ENCODE results near the gene SYCE3. TPM values are rescaled to one million over a fixed set of nuclear protein-coding genes. Genes with fewer than 3 reads are reported as not detected.
"Not testable (repeated sequence)": the region's sequence is repeated elsewhere in the genome, so short reads cannot be mapped to it uniquely, and the experiment has no call there.

Gene SYCE3, protein sequence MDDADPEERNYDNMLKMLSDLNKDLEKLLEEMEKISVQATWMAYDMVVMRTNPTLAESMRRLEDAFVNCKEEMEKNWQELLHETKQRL
- polyA plus RNA-seq (2012; ENCODE audit: missing spikeins) = 0.87 TPM

- peak; percentile 94 for DNase-seq (ENCODE audit: insufficient read length)
- TF ChIP-seq POLR2A (IDR thresholded peaks at IDR 0.05; ENCODE audit: low read depth, low read length) (peak; percentile 43; the same call in 1 of the 2 replicates), POLR2AphosphoS5 (IDR thresholded peaks at IDR 0.05; ENCODE audit: low read depth, low read length) (no peak)
- peak; percentile 100 for FAIRE-seq
These were observed at the start of gene SYCE3 for GRCh38 chr22:50562523-50563412. Gene SYCE3, minus strand, starts transcription at chr22:50562919. Its CDS starts 6,514 bp downstream, at chr22:50556405.

GRCh38 chr22:50612168-50612527 lies 49.4 kb upstream of the SYCE3 start:
- DNase-seq (ENCODE audit: insufficient read length) = no peak
- no peak for FAIRE-seq
- TF ChIP-seq POLR2A (IDR thresholded peaks at IDR 0.05; ENCODE audit: low read depth, low read length) (no peak), TAF1 (IDR thresholded peaks at IDR 0.05; ENCODE audit: borderline replicate concordance, low read depth, low read length) (no peak), POLR2AphosphoS5 (IDR thresholded peaks at IDR 0.05; ENCODE audit: low read depth, low read length) (no peak)

DNA sequence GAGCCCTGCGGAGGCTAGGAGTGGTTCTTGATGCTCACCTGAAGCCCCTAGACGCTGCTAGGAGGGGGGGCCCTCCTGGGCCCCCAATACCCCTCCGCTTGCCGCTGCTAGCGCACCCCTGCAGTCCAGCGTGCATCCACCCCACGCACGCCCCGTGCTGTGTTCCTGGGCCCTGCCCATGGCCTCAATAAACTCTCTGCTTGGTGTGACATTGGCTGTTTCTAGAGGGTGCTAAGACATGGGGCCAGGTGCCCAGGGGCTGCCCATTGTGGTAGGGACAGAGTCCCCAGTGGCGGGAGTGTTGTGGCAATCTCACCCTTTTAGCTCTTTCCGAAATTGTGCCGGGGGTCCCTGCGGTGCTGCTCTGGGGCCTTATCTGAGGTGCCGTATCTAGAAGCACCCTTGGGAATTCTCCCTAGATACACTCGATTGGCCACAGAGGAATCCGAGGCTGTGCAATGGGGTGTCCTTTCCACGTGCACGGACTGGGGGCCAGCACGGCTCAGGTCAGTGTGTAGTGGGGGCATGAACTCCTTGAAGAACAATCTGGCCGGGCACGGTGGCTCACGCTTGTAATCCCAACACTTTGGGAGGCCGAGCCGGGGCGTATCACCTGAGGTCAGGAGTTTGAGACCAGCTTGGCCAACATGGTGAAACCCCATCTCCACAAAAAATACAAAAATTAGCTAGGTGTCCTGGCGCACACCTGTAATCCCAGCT lies 48.8 kb upstream of the SYCE3 start:
- no peak for FAIRE-seq

GRCh38 chr22:50610581-50610980 lies 47.9 kb upstream of the SYCE3 start:
- TF ChIP-seq POLR2A (IDR thresholded peaks at IDR 0.05; ENCODE audit: low read depth, low read length) = no peak
- TF ChIP-seq TAF1 (IDR thresholded peaks at IDR 0.05; ENCODE audit: borderline replicate concordance, low read depth, low read length) = no peak
- no peak for TF ChIP-seq POLR2AphosphoS5 (IDR thresholded peaks at IDR 0.05; ENCODE audit: low read depth, low read length)
- FAIRE-seq (no peak), DNase-seq (ENCODE audit: insufficient read length) (no peak)

More for the DNA sequence above, 48.8 kb upstream of the SYCE3 start:
- TF ChIP-seq TAF1 (IDR thresholded peaks at IDR 0.05; ENCODE audit: borderline replicate concordance, low read depth, low read length) = no peak
- TF ChIP-seq POLR2AphosphoS5 (IDR thresholded peaks at IDR 0.05; ENCODE audit: low read depth, low read length) = no peak
- TF ChIP-seq POLR2A (IDR thresholded peaks at IDR 0.05; ENCODE audit: low read depth, low read length) = no peak
- DNase-seq (ENCODE audit: insufficient read length) = no peak

GRCh38 chr22:50610041-50610451 lies 47.3 kb upstream of the SYCE3 start:
- no peak for FAIRE-seq
- no peak for TF ChIP-seq TAF1 (IDR thresholded peaks at IDR 0.05; ENCODE audit: borderline replicate concordance, low read depth, low read length)
- no peak for TF ChIP-seq POLR2AphosphoS5 (IDR thresholded peaks at IDR 0.05; ENCODE audit: low read depth, low read length)
- no peak for TF ChIP-seq POLR2A (IDR thresholded peaks at IDR 0.05; ENCODE audit: low read depth, low read length)
- no peak for DNase-seq (ENCODE audit: insufficient read length)

DNA sequence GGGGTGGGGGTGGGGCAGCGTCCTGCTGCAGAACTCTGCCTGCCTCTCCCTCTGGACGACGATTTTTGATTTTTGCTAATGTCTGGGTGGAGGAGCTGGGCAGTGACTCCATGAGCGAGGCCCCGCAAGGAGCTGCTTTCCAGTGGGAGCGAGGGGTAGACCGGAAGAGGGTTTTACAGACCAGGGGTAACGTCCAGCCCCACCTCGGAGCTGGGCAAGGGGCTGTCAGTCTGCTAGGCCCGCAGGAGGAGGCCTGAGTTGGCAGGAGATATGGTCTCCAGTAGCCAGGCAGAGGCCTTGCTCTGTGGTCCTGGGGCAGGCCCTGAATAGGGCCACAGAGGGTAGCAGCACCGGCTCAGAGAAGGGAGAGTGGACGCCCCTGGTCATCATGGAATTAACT lies 46.9 kb upstream of the SYCE3 start:
- TF ChIP-seq POLR2A (IDR thresholded peaks at IDR 0.05; ENCODE audit: low read depth, low read length) = no peak
- no peak for TF ChIP-seq POLR2AphosphoS5 (IDR thresholded peaks at IDR 0.05; ENCODE audit: low read depth, low read length)
- no peak for TF ChIP-seq TAF1 (IDR thresholded peaks at IDR 0.05; ENCODE audit: borderline replicate concordance, low read depth, low read length)
- DNase-seq (ENCODE audit: insufficient read length) = no peak
- no peak for FAIRE-seq

- TF ChIP-seq POLR2AphosphoS5 (IDR thresholded peaks at IDR 0.05; ENCODE audit: low read depth, low read length) (no peak), POLR2A (IDR thresholded peaks at IDR 0.05; ENCODE audit: low read depth, low read length) (no peak), TAF1 (IDR thresholded peaks at IDR 0.05; ENCODE audit: borderline replicate concordance, low read depth, low read length) (no peak)
- no peak for DNase-seq (ENCODE audit: insufficient read length)
- no peak for FAIRE-seq
These were observed 46.3 kb upstream of the SYCE3 start for GRCh38 chr22:50608996-50609395.

DNA sequence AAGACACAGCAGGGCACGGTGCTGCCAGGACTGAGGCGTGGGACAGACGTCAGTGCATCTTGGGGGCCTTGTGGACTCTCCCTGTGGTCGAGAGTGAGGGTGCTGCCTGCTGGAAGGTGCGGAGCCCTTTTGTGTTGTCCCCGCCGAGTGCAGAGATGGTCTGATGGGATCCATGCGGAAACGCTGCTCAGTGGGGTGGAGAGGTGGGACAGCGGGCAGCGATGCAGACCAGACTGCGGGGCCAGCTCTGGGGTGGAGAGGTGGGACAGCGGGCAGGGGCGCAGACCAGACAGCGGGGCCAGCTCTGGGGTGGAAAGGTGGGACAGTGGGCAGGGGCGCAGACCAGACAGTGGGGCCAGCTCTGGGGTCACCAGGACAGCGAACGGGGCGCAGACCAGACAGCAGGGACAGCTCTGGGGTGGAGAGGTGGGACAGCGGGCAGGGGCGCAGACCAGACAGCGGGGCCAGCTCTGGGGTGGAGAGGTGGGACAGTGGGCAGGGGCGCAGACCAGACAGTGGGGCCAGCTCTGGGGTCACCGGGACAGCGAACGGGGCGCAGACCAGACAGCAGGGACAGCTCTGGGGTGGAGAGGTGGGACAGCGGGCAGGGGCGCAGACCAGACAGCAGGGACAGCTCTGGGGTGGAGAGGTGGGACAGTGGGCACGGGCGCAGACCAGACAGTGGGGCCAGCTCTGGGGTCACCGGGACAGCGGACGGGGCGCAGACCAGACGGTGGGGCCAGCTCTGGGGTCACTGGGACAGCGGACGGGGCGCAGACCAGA lies 45.5 kb upstream of the SYCE3 start:
- DNase-seq (ENCODE audit: insufficient read length); FAIRE-seq: not testable (repeated sequence)

GRCh38 chr22:50607659-50608020 lies 44.9 kb upstream of the SYCE3 start:
- DNase-seq (ENCODE audit: insufficient read length) (no peak), FAIRE-seq (no peak)
- TF ChIP-seq POLR2A (IDR thresholded peaks at IDR 0.05; ENCODE audit: low read depth, low read length) = no peak
- no peak for TF ChIP-seq TAF1 (IDR thresholded peaks at IDR 0.05; ENCODE audit: borderline replicate concordance, low read depth, low read length)
- no peak for TF ChIP-seq POLR2AphosphoS5 (IDR thresholded peaks at IDR 0.05; ENCODE audit: low read depth, low read length)

DNA sequence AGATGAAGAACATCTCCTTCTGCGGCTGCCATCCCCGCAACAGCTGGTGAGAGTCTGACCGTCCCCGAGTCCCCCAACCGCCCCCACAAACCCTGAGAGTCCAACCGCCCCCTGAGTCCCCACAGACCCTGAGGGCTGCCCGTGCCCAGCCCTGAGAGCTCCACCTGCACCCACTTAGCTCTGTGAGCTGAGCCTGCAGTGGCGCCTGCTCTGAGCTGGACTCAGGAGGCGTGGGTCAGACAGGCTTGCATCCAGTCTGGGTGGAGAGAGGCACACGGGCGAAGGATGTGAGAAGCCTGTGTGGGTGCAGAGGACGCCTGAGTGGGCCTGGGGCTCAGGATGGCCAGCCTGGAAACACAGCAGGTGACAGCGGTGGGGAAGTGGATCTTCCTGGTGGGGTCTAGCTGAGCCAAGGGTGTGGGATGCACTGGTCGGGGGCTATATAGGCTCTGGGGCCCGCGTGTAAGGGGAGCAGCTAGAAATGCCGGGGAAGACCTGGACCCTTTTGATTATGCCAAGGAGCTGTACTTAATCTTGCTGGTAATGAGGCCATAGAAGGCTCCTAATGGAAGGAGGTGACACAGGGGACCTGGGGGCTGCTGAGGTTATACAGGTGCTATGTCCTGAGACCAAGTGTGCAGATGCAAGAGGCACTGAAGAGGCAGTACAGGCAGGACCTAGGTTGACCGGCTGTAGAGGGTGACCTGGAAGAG lies 44.4 kb upstream of the SYCE3 start:
- TF ChIP-seq POLR2AphosphoS5 (IDR thresholded peaks at IDR 0.05; ENCODE audit: low read depth, low read length) (no peak), POLR2A (IDR thresholded peaks at IDR 0.05; ENCODE audit: low read depth, low read length) (no peak), TAF1 (IDR thresholded peaks at IDR 0.05; ENCODE audit: borderline replicate concordance, low read depth, low read length) (no peak)
- FAIRE-seq = no peak
- DNase-seq (ENCODE audit: insufficient read length) = no peak
